Left lung (tissue), 10 donors: ENCODE data around the gene PSME3IP1. TPM values are rescaled to one million over a fixed set of nuclear protein-coding genes. Genes with fewer than 3 reads are reported as not detected.

Source experiments
- ATAC-seq: fragments of 200-7000 bp; cut with Tn5 transposase; one replicate; pipeline ENCODE4 v1.9.1; 2020; ENCODE audit warnings: moderate library complexity
- DNase-seq, 4 donors: peaks; one replicate each; pipeline ENCODE4 v3.0.0-alpha.2; 2013 to 2020
- H3K27ac ChIP-seq, 2 donors: fragments of 200-600 bp; sonication (generic) in 1 of 2; one replicate each; pipeline versions ENCODE4 v1.5.0 to v1.8.0; 2020 to 2021
- H3K27me3 ChIP-seq, 2 donors: fragments of 200-600 bp; sonication (generic) in 1 of 2; one replicate each; pipeline versions ENCODE4 v1.5.0 to v1.8.0; 2020 to 2021
- H3K36me3 ChIP-seq, 2 donors: fragments of 200-600 bp; sonication (generic) in 1 of 2; one replicate each; pipeline versions ENCODE4 v1.5.0 to v1.8.0; 2020 to 2021
- H3K4me1 ChIP-seq, 2 donors: fragments of 200-600 bp; one replicate each; pipeline ENCODE4 v1.8.0; 2021
- H3K4me3 ChIP-seq, 2 donors: fragments of 200-600 bp; sonication (generic) in 1 of 2; one replicate each; pipeline versions ENCODE4 v1.5.0 to v1.8.0; 2020 to 2021; ENCODE audit warnings: mild to moderate bottlenecking in 1 of 2
- H3K9me3 ChIP-seq, 2 donors: fragments of 200-600 bp; sonication (generic) in 1 of 2; one replicate each; pipeline versions ENCODE4 v1.5.0 to v1.8.0; 2020 to 2021
- CTCF ChIP-seq, 2 donors: fragments of 200-600 bp; sonication (generic) in 1 of 2; IDR thresholded peaks; one replicate each; pipeline versions ENCODE4 v1.5.0 to v1.8.0; 2021; ENCODE audit warnings: antibody characterized with exemption in 2 of 2
- intact Hi-C, 2 donors: fragments of 100-400 bp; cut with DNase I; formaldehyde crosslinking; loops; one replicate each; pipeline versions ENCODE4 v1.11.2 to v1.14.2; 2022
- polyA plus RNA-seq, 6 donors: library from polyadenylated mRNA; unstranded; fragments of 120-200 nt; gene quantifications; one replicate each; pipeline ENCODE4 v1.2.1, GENCODE V29; 2013; ENCODE audit not compliant: insufficient read length in 6 of 6
- total RNA-seq, 2 donors: library from RNA; stranded (reverse); fragmentation: NEBNext Ultra II Directional; extraction: Animal tissue kit (Norgen Biotek cat#: 25700); gene quantifications; one replicate each; pipeline ENCODE4 v1.2.1, GENCODE V29; 2021
- donor health status: DM: no; HTN: yes; CAD: no.
- donor health status: DM: no; HTN: no; CAD: no.

The PSME3IP1 gene
- total and polyA plus RNA-seq, 8 donors: 53.1 to 123 (median 104) TPM

DNA sequence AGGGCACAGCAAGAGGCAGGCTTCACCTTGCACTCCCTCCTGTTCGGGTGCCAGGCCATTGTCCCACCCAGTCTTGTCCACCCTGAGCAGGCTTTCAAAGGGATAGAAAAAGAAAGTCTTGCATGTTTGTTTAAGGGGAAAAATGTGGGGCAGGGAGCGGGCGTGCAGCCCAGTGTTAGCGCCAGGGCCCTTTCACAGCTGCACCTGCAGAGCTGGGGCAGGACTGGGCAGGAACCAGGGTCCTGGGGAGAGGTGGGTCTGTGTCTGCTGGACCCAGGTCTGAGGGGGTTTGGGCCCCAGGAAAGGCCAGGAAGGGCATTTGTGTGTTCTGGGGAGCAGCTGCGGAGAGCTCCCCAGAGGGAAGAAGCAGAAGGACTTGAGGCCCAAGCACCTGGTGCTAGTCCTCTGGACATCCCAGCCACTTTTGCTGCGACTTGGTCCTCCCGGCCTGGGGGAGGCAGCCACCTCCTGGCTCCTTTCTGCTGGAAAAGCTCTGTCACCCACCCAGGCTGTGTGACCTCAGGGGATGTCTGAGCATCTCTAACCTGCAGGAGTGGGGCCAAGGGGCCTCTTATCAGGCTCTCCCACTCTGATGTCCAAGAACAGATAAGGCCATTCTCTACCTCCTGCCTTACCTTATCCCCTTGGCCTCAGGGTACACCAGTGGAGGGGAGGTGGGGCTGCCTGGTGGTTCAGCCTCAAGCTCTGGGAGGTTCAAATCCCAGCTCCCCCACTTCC lies 44.7 kb downstream of the PSME3IP1 start:
- TF ChIP-seq CTCF (IDR thresholded peaks at IDR 0.05): no peak
- peaks cover 0 to 58% of the 10 kb centered on the region in 2 donors for H3K4me1 ChIP-seq

GRCh38 chr16:57138281-57138935 lies 47.4 kb downstream of the PSME3IP1 start:
- Histone ChIP-seq H3K27me3 (no peaks in the 10 kb centered on the region), H3K36me3 (peaks cover 0 to 23% of the 10 kb centered on the region in 2 donors), H3K4me3 (no peak overlapping the region), H3K4me1 (peaks cover 0 to 48% of the 10 kb centered on the region in 2 donors), H3K9me3 (no peaks in the 10 kb centered on the region), H3K27ac (no peak overlapping the region)
- ATAC-seq (no peak), DNase-seq (peak in 2 of 4 donors; percentile 13 to 16)
- TF ChIP-seq CTCF (IDR thresholded peaks at IDR 0.05): no peak
- intact Hi-C loops: no loop called here

More for the DNA sequence above, 44.7 kb downstream of the PSME3IP1 start:
- DNase-seq (peak in 1 of 4 donors; percentile 47), ATAC-seq (no peak)
- Histone ChIP-seq H3K27me3 (no peaks in the 10 kb centered on the region), H3K9me3 (no peaks in the 10 kb centered on the region), H3K27ac (peak overlapping the region in 1 of 2 donors; percentile 63), H3K4me3 (no peak overlapping the region), H3K36me3 (peaks cover 0 to 17% of the 10 kb centered on the region in 2 donors)
- intact Hi-C loops: no loop called here

GRCh38 chr16:57137566-57138273 lies 48.1 kb downstream of the PSME3IP1 start:
- peak overlapping the region in 1 of 2 donors; percentile 16 for H3K27ac ChIP-seq
- TF ChIP-seq CTCF (IDR thresholded peaks at IDR 0.05): no peak
- ATAC-seq (no peak), DNase-seq (peak in 2 of 4 donors; percentile 28 to 29)
- H3K9me3 ChIP-seq: no peaks in the 10 kb centered on the region
- H3K27me3 ChIP-seq: no peaks in the 10 kb centered on the region
- intact Hi-C loops: no loop called here
- H3K4me1 ChIP-seq: peaks cover 0 to 43% of the 10 kb centered on the region in 2 donors
- no peak overlapping the region for H3K4me3 ChIP-seq
- H3K36me3 ChIP-seq: peaks cover 0 to 23% of the 10 kb centered on the region in 2 donors

GRCh38 chr16:57137043-57137442 lies 48.8 kb downstream of the PSME3IP1 start:
- DNase-seq: peak in 2 of 4 donors; percentile 25 to 52
- Histone ChIP-seq H3K27ac (peak overlapping the region in 1 of 2 donors; percentile 16), H3K9me3 (no peaks in the 10 kb centered on the region), H3K4me3 (no peak overlapping the region), H3K36me3 (peaks cover 0 to 26% of the 10 kb centered on the region in 2 donors), H3K27me3 (no peaks in the 10 kb centered on the region), H3K4me1 (peaks cover 0 to 41% of the 10 kb centered on the region in 2 donors)
- ATAC-seq: no peak
- no peak for TF ChIP-seq CTCF (IDR thresholded peaks at IDR 0.05)
- intact Hi-C loops: no loop called here
